ENCODE results near the gene SF1. TPM values are rescaled to one million over a fixed set of nuclear protein-coding genes. Genes with fewer than 3 reads are reported as not detected.

SF1 gene
- total RNA-seq, 1 experiment from 2014 or later: 472 TPM

- CTCF ChIA-PET: no interaction called here
- peaks cover 91% of the 10 kb centered on the region for H3K27me3 ChIP-seq (replicated peaks; ENCODE audit: insufficient read depth, low read depth, low read length, poor library complexity)
- H3K27ac ChIP-seq (ENCODE audit: low read depth, low read length, poor library complexity, severe bottlenecking): no peak overlapping the region
- no peak overlapping the region for H3K4me3 ChIP-seq (ENCODE audit: low read depth, low read length, poor library complexity, severe bottlenecking)
- no peak for DNase-seq (ENCODE audit: low spot score)
- H3K4me1 ChIP-seq (ENCODE audit: insufficient read depth, low read length, poor library complexity, severe bottlenecking): peaks cover 15% of the 10 kb centered on the region
- H3K36me3 ChIP-seq (ENCODE audit: insufficient read depth, low read length, poor library complexity, severe bottlenecking): no peaks in the 10 kb centered on the region
- no peaks in the 10 kb centered on the region for H3K9me3 ChIP-seq (ENCODE audit: low read depth, low read length, poor library complexity, severe bottlenecking)
- intact Hi-C loops (cut with micrococcal nuclease; ENCODE audit: unreplicated experiment): no loop called here
- POLR2A ChIA-PET (ENCODE audit: low non-redundant PET): interaction anchor here (0.7 kb wide), 1 partner anchor 25 kb away, joined by 3 read pairs; no protein-coding TSS in a partner anchor
- no TSS peak for BruUV-seq (replicated peaks)
- no peak for TF ChIP-seq EZH2 (IDR thresholded peaks at IDR 0.05; ENCODE audit: borderline replicate concordance, low read depth, low read length, poor library complexity, severe bottlenecking)
- TF ChIP-seq CTCF (conservative IDR thresholded peaks at IDR 0.05; ENCODE audit: low read depth, low read length): no peak
Measured at GRCh38 chr11:64715756-64716472, 62.4 kb downstream of the SF1 start.

GRCh38 chr11:64715110-64715509 is 63.2 kb downstream of the SF1 start:
- intact Hi-C loops (cut with micrococcal nuclease; ENCODE audit: unreplicated experiment): no loop called here
- Histone ChIP-seq H3K9me3 (ENCODE audit: low read depth, low read length, poor library complexity, severe bottlenecking) (no peaks in the 10 kb centered on the region), H3K4me3 (ENCODE audit: low read depth, low read length, poor library complexity, severe bottlenecking) (no peak overlapping the region), H3K4me1 (ENCODE audit: insufficient read depth, low read length, poor library complexity, severe bottlenecking) (peaks cover 15% of the 10 kb centered on the region), H3K36me3 (ENCODE audit: insufficient read depth, low read length, poor library complexity, severe bottlenecking) (no peaks in the 10 kb centered on the region), H3K27ac (ENCODE audit: low read depth, low read length, poor library complexity, severe bottlenecking) (no peak overlapping the region), H3K27me3 (replicated peaks; ENCODE audit: insufficient read depth, low read depth, low read length, poor library complexity) (peaks cover 83% of the 10 kb centered on the region)
- TF ChIP-seq EZH2 (IDR thresholded peaks at IDR 0.05; ENCODE audit: borderline replicate concordance, low read depth, low read length, poor library complexity, severe bottlenecking): no peak
- TF ChIP-seq CTCF (conservative IDR thresholded peaks at IDR 0.05; ENCODE audit: low read depth, low read length): no peak
- CTCF ChIA-PET: no interaction called here
- DNase-seq (ENCODE audit: low spot score): no peak
- POLR2A ChIA-PET (ENCODE audit: low non-redundant PET): no interaction called here
- no TSS peak for BruUV-seq (replicated peaks)

GRCh38 chr11:64714666-64715065 is 63.7 kb downstream of the SF1 start:
- peaks cover 79% of the 10 kb centered on the region for H3K27me3 ChIP-seq (replicated peaks; ENCODE audit: insufficient read depth, low read depth, low read length, poor library complexity)
- peaks cover 15% of the 10 kb centered on the region for H3K4me1 ChIP-seq (ENCODE audit: insufficient read depth, low read length, poor library complexity, severe bottlenecking)
- intact Hi-C loops (cut with micrococcal nuclease; ENCODE audit: unreplicated experiment): no loop called here
- no peaks in the 10 kb centered on the region for H3K36me3 ChIP-seq (ENCODE audit: insufficient read depth, low read length, poor library complexity, severe bottlenecking)
- H3K27ac ChIP-seq (ENCODE audit: low read depth, low read length, poor library complexity, severe bottlenecking): no peak overlapping the region
- BruUV-seq (replicated peaks): no TSS peak
- POLR2A ChIA-PET (ENCODE audit: low non-redundant PET): no interaction called here
- H3K4me3 ChIP-seq (ENCODE audit: low read depth, low read length, poor library complexity, severe bottlenecking): no peak overlapping the region
- DNase-seq (ENCODE audit: low spot score): no peak
- CTCF ChIA-PET: no interaction called here
- TF ChIP-seq EZH2 (IDR thresholded peaks at IDR 0.05; ENCODE audit: borderline replicate concordance, low read depth, low read length, poor library complexity, severe bottlenecking) (no peak), CTCF (conservative IDR thresholded peaks at IDR 0.05; ENCODE audit: low read depth, low read length) (no peak)
- no peaks in the 10 kb centered on the region for H3K9me3 ChIP-seq (ENCODE audit: low read depth, low read length, poor library complexity, severe bottlenecking)

Other genes starting within 250 kb of the SF1 start
- gene SLC22A11, start 222.6 kb downstream of the SF1 start, total RNA-seq (2021): not detected in 2 replicates
- gene SLC22A12, start 187.3 kb downstream of the SF1 start, total RNA-seq (2021): not detected in 2 replicates
- 5.0 and 6.1 TPM in 2 replicates for gene NRXN2, start 55.3 kb downstream of the SF1 start, total RNA-seq (2021)
- 2.0 and 3.5 TPM in 2 replicates for gene RASGRP2, start 34.4 kb downstream of the SF1 start, total RNA-seq (2021)
- gene PYGM, start 18.6 kb downstream of the SF1 start, total RNA-seq (2021): 2.4 and 2.9 TPM in 2 replicates
- gene MAP4K2, start 24.7 kb upstream of the SF1 start, total RNA-seq (2021): 46.5 and 50.5 TPM in 2 replicates
- 45.7 and 49.2 TPM in 2 replicates for gene MEN1, start 32.0 kb upstream of the SF1 start, total RNA-seq (2021)
- gene CDC42BPG, start 66.1 kb upstream of the SF1 start, total RNA-seq (2021): 4.6 and 6.6 TPM in 2 replicates
- 53.3 and 63.1 TPM in 2 replicates for gene EHD1, start 100.1 kb upstream of the SF1 start, total RNA-seq (2021)
- 28.6 and 29.6 TPM in 2 replicates for gene ATG2A, start 138.7 kb upstream of the SF1 start, total RNA-seq (2021)
- 16.1 and 17.2 TPM in 2 replicates for gene PPP2R5B, start 146.1 kb upstream of the SF1 start, total RNA-seq (2021)
- not detected in 2 replicates for gene GPHA2, start 157.4 kb upstream of the SF1 start, total RNA-seq (2021)
- gene MAJIN, start 193.6 kb upstream of the SF1 start, total RNA-seq (2021): not detected in 2 replicates
- not detected in 2 replicates for gene BATF2, start 218.4 kb upstream of the SF1 start, total RNA-seq (2021)
- 98.9 and 110 TPM in 2 replicates for gene ARL2, start 235.6 kb upstream of the SF1 start, total RNA-seq (2021)
- 28.3 and 34.7 TPM in 2 replicates for gene SNX15, start 248.9 kb upstream of the SF1 start, total RNA-seq (2021)